Left cardiac atrium (tissue), 4 donors: ENCODE measurements around the gene ANKS1B. TPM values are rescaled to one million over a fixed set of nuclear protein-coding genes. Genes with fewer than 3 reads are reported as not detected.
A peak's percentile ranks its signal among the peaks of the same experiment; 100 is the strongest.

ENCODE experiments used
- ATAC-seq, 2 donors: fragments of 200-7000 bp; cut with Tn5 transposase; one replicate each; pipeline ENCODE4 v1.9.1; 2020; ENCODE audit warnings: mild to moderate bottlenecking in 2 of 2, moderate library complexity in 2 of 2
- DNase-seq: peaks from one replicate; pipeline ENCODE4 v3.0.0-alpha.2; 2020
- intact Hi-C, 2 donors: fragments of 100-400 bp; cut with DNase I; formaldehyde crosslinking; loops; one replicate each; pipeline versions ENCODE4 v1.14.1 to v1.15.1; 2022 to 2023
- total RNA-seq, 2 donors: library from RNA; stranded (reverse); fragmentation: NEBNext Ultra II Directional; extraction: Animal tissue kit (Norgen Biotek cat#: 25700); gene quantifications; one replicate each; pipeline ENCODE4 v1.2.1, GENCODE V29; 2021
- donor health status: DM: no; HTN: yes; CAD: no.
- donor health status: DM: no; HTN: yes; CAD: no; lungs with severe emphysema.
- donor health status: DM: yes; HTN: yes; CAD: no.
- donor health status: Dilated cardiomyopathy.

Gene ANKS1B
- total RNA-seq, 2 donors from 2014 or later: 3.1 TPM

DNA sequence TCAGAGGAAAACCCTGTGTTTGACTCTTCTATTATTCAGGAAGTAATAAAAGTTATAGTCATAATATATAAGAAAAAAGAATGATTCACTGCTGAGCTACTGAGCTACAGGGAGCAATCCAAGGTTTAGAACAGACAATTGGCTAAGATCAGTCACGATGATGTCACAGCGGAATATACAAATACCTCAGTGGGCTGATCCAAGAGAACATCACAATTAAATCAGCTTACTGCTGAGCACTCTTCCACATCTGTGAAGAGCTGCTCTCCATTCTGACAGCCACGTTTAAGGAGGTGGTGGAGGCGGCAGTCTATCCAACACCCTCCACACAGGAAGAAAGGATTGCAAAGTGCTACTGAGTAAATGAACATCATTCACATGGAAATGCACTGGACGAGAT, 1068.6 kb downstream of the ANKS1B start:
- DNase-seq: no peak
- ATAC-seq: no peak
- intact Hi-C loops: no loop called here

DNA sequence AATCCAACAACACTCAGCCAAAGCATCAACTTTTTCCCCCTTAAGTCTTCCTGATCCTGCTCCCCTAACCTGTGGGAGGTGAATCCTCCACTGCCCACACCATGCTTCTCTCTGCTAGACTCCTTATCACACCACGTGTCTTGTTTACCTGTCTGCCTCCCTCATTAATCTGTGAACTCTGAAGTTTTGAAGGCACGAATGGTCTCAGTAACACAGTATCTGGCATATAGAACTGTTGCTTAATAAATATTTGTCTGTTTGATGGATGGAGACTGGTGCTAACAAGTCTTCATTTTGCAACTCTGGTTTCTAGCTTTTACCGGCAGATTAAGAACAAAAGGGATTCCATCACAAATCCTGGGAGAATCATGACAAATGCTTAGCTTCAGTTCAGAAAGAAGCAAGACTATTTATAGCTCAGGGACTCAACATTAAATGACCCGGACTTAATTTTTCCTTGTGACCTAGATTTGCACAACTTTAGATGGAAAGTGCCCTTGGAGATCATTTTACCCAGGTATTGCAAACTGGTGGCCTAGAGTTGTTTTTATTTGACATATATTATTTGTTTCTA, 1072.2 kb downstream of the ANKS1B start:
- DNase-seq: no peak
- intact Hi-C loops: no loop called here
- peak in 1 of 2 donors; percentile 68 for ATAC-seq

DNA sequence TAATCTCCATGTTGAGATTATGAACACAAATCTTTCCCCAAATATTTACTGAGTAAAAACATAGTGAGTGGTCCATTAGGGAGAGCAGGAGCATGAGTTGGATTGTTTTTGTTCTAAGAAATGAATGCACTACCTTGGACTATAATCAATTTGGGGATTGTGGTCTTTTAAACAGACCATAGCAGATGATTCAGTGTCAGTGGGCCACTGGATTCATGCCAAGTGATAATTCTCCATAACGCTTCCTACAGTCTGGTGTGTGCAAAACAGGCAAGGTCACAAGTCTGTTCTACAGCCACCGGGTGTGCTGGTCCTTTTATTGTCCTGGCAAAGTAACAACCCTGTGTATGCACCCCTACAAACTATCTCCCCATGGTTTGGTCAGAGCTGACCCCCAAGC, 1073.3 kb downstream of the ANKS1B start:
- intact Hi-C loops: no loop called here
- no peak for DNase-seq
- ATAC-seq: no peak

DNA sequence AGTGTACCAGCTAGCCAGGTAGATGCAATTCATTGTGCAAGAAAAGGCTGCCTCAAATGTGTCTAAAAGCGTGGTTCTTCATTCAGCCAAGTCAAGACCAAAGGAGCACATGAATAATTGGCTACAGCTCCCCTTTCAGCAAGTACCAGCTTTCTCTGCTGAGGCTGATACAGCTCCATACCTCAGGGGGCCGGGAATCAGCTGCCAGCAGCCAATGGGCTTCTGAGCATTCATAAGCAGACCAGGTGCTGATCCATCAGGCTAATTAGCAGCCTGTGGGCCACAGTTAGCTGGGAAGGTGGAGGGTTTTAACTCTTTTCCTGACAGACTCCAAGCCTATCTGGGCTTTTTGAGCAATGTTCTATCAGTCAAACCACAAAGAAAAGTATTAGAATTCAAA, 1075.0 kb downstream of the ANKS1B start:
- DNase-seq (no peak), ATAC-seq (no peak)
- intact Hi-C loops: no loop called here

DNA sequence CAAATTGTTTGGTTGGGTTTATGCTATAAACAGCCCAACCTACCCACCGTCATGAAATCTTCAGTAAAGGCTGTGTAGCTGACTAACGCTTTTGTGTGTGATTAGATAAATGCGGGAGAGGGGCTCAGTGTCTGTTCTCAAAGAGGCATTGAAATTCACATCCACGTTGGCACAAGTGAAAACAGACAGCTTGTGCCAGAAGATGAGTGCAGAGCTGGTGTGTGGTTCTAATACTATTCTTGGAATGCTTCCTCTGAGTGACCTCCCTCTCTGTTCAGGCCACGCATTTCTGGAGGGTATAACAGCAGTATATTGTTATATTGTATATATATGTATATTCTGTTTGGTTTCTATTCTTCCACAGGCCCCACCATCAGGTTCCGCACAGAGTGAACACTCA, 1075.9 kb downstream of the ANKS1B start:
- ATAC-seq: no peak
- intact Hi-C loops: no loop called here

DNA sequence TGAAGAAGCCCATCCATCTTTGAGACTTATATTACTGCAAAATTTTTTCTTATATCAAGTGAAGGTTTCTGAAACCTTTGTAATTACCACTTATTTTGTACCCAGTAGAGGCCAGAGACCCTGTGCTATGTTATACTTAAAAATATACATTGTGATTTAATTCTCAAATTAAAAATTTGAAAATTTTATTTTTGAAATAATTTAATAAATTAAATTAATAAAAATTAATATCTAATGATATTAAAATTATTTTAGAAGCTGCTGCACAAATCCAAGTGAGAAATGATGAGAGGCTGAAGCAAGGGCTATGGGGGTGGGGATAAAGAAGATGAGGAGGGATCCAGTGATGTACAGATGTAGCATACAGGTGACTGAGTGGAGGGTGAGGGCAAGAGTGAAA, 1080.9 kb downstream of the ANKS1B start:
- DNase-seq: no peak
- ATAC-seq: no peak
- intact Hi-C loops: no loop called here

More for the DNA sequence above, 1075.9 kb downstream of the ANKS1B start:
- DNase-seq: no peak

DNA sequence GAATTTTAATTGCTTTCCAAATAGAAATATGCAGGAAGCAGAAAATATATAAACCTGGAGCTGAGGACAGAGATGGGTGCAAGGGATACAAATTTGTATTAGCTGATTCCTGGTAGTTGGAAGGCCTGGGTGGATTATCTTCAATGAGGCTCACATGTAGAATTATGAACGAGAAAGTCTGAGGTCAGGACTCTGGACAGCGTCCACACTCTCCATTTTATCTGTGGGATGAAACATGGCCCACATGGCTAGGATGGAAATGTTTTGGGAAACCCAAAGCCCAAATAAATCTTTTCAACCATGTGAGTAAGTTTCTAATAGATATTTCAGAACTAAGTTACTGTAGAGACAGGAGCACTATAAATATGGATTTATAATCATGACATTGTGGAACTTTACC, 1083.5 kb downstream of the ANKS1B start:
- intact Hi-C loops: no loop called here
- no peak for DNase-seq
- ATAC-seq: no peak

DNA sequence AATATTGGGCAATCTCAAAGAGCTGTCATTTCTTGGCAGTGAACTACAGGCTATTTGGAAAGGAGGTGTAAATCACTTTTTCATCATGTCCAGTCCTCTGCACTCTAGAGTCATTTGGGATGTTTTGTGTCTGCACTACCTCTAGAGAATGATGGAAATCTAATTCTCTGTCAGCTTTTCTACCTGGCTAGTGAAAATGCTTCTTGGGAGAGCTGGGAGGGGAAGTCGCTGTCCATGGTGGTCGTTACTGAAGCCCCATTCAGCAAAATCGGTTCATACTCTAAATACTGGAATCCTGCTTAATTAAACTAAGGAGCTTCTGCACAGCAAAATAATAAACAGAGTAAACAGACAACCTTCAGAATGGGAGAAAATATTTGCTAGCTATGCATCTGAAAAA, 1087.8 kb downstream of the ANKS1B start:
- ATAC-seq (no peak), DNase-seq (no peak)
- intact Hi-C loops: no loop called here

DNA sequence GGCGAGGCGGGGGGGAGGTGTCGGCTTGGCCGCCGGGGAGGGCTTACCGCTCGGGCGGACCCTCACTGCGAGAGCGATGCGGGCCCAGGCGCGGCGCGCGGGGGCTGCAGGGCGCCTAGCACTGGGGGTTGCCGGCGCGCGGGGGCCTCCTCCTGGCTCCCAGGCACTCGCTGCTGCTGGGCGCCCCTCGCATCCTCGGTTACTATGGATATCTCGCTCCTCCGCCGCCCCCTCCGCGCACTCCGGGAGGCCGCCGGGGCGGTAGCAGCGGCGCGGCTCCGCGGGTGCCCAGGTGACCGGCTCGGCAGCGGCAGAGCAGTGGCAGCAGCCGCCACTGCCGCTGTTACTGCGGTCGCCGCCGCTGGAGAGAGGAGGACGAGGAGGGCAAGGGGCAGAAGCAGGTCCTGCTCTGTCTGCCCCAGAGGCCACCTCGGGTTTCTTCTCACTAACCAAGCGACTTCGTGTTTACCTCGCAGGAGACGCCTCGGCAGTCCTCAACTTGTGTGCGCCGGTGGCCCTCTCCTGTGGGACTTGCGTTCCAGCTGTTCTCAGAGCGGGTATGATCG, 1089.6 kb downstream of the ANKS1B start:
- DNase-seq: no peak

DNA sequence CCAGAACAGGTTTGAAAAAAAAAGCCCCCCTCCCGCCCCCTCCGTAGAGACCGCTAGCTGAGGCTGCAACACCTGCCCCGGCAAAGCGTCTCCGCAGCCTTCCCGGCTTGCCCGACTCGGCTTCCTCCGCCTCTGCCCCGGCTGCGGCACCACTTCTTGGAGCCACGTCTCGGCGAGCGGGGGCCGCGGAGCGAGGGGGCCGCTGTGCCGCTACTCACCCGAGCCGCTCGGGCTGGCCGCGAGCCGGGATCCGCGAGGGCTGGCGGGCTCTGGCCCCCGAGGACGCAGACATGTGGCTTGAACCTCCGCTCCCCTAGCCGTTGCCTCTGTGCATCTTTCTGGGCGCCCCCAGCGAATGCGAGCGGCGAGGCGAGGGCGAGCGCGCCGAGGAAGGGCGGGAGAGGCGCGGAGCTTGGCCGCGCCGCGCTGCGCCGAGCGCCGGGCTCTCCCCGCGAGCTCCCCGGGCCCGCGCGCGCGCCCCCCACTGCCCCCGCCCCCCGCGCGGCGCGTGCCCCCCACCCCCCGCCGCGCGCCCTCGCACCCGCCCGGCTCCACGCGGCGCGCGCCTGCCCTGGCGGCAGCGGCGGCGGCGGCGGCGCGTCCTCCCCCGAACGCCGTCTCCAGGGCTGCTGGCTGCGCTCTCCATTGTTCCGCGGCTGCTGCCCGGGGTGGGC, 1090.2 kb downstream of the ANKS1B start:
- ATAC-seq: peak in 1 of 2 donors; percentile 27
- intact Hi-C loops: no loop called here
- no peak for DNase-seq

More for the DNA sequence above, 1089.6 kb downstream of the ANKS1B start:
- peak in 1 of 2 donors; percentile 11 for ATAC-seq
- intact Hi-C loops: no loop called here

DNA sequence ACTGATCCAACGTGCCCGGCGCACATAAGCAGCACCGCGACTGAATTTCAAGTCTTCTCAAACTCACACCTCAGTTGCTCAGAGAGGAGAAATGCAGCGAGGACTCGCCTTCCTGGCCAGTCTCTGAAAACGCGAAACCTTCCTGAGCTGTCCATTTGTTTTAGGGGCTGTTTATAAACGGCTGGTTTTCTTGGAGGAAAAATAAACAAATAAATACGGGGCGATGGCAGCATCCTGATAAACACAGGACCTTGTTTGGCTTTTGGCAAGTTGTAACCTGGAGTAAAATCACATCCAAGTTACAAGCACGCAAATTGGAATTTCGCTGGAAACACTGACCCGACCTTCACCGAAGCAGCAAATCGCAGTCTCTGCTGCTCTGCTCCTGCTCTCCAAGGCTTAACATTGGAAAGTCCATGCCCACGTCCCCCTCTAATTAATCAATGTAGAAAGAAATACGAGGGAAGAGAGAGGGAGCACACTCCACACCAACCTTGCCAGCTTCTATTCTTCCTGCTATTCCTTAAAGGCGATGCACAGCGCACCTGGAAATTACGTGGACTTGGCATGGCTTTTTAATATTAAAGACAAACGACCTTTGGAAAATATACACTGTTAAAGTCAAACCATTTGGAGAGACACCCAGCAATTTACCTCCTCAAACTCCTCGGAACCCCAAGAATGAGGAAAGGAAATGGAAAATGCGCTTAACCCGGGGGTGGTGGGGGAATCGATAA, 1090.9 kb downstream of the ANKS1B start:
- ATAC-seq (no peak), DNase-seq (no peak)
- intact Hi-C loops: no loop called here

DNA sequence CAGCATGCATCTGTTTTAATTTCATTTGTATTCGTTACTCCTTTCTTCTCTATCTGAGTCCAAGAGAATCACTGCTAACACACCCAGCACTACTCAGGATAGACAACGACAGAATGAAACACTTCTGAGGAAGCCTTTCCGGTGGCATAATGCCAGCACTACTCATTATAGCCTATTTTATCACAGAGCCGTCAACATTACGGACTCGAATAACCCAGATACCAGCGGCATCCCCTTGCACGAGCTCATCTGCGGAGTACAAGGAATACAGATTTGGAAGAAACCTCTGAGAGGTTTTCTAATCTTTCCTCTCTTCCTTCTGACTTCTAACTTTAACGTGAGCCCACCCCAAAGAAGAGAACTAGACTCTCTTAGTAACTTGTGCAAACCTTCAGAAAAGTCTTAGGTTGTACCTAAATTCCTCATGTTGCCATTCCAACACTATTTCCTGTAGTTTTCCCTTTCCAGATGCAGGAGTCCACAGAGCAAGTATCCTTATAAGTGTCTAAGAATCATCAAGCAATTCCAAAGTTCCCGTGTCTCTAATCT, 1091.5 kb downstream of the ANKS1B start:
- intact Hi-C loops: no loop called here
- DNase-seq (no peak), ATAC-seq (no peak)

DNA sequence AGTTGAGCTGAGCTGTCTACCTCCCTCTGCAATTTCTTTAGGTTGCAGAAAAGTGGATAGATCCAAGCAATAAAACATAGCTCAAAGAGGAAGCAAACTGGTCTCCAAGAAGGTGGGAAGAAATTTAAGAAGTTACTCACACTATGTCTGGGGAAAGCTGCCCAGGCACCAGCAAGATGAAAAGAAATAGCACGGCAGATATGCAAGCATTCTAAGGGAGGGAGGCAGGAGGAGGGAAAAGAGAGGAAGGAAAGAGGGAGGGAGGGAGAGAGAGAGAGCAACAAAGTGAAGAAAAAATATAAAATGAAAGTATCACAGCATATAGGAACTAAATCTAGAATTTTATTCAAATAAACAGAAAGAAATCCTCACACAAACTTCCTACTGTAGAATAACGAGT, 1099.0 kb downstream of the ANKS1B start:
- DNase-seq (no peak), ATAC-seq (no peak)
- intact Hi-C loops: no loop called here

DNA sequence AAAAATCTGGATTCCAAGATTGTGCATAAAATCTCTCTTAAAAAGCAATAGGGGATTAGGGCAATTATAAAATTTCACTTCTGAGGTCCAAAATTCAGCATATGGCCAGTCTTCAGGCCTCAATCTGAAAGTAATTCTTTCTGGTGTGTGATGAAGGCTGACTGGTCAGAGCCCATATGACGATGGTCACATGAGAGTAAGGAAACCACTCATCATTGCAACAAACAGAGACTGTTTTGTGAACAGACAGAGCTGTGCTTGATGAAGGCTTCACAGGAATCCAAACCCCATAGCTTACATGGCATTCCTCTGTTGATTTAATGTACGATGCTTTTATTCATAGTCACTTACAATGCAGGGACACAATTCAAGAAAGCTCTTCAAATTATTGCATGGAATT, 1101.5 kb downstream of the ANKS1B start:
- no peak for ATAC-seq
- intact Hi-C loops: no loop called here

DNA sequence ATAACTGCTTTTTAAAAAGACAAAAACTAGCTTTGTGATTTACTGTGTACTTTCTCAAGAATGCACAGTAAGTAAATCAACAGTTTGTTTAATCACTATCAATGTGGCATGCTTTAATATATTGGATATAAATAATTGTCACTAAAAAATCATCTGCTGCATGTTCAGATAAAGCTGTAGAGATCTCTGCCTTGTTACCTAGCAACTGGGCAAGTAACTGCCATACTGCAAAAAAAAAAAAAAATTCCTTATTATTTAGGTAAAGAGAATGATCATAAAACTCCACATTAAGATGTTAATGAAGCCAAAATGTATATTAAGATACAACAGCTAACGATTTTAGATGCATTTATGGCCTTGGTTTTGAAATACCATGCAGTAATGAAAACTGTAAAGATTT, 1102.2 kb downstream of the ANKS1B start:
- no peak for ATAC-seq

More for the DNA sequence above, 1101.5 kb downstream of the ANKS1B start:
- no peak for DNase-seq

DNA sequence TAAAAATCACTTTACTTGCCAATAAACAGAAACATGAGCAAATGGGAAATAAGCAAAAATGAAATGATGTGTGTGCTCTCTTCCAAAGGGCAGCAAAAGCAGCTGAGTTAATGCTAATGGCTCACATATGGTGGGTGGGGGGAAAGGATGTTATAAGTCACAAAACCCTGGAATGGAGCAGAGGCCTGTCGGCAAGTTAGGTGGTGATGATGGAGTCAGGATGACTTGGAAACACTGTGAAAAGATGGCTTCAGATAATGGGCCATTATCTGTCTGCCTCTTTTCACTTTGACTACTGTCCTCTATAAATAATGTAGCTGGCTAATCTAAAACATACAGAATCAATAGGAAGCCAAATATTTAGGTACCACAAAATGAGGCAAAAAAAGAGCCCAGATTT, 1111.0 kb downstream of the ANKS1B start:
- intact Hi-C loops: no loop called here
- DNase-seq: no peak
- ATAC-seq: no peak

More for the DNA sequence above, 1102.2 kb downstream of the ANKS1B start:
- intact Hi-C loops: no loop called here
- no peak for DNase-seq

DNA sequence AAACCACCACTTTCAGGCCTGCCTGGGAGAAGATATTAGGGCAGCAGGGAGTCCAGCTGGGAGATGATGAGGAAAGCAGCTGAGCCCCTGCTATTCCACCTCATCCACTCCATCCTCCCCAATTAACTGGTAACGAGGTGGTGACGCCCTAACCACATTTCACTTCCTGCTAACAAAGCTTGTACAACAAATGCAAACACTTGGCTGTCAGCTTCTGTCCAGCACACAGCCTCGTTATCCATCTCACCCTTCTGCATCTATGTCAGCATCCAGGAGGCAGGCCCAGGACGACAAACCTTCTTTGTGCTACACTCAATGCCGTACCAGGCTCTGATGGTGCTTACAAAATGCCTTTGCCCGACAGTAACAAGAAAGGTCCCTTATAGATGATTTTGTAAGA, 1114.2 kb downstream of the ANKS1B start:
- intact Hi-C loops: no loop called here
- DNase-seq: no peak
- no peak for ATAC-seq

DNA sequence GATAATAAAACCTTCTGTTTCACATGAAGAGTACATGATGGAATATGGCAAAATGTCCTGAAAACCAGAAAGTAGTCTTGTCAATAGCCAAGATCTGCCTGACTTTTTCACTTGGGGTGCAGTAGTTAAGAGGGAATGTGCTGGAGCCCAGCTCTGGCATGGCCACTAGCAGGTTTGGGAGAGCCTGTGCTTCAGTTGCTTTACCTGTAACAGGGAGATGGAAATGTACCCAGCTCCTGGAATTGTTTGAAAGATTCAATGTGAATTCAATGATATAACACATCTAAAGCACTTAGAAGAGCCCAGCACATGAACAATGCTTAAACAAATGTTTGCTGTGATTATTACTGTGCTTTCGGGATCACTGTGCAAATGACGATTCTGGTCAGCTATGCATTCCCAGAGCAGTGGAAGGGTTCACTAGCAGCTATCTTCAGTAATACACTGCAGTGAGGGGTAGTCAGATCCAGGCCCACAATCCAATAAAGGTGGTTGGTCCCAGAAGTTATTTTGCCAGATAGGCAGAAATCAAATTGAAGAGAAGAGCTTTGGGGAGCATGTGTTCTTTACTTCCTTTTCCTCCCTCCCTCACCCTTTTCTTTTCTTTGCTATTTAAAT, 1114.7 kb downstream of the ANKS1B start:
- intact Hi-C loops: no loop called here

DNA sequence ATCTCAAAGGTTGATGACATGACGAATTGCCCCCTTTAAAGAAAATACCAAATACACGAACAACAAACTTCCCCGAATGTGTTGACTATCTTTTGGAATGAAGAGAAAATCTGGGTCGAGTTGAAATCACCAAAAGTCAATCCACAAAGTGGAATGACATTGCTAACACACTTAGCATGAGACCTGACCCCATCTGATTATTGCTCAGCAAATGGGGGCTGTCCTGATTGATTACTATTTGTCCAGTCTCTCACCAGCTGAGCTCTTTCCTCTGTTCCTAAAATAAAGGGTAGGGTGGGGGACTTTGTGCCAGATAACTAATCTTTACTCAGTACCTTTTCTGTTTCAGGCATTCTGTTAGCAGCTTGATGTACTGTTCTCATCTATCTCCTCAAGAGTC, 1116.2 kb downstream of the ANKS1B start:
- ATAC-seq (no peak), DNase-seq (no peak)
- intact Hi-C loops: no loop called here

More for the DNA sequence above, 1114.7 kb downstream of the ANKS1B start:
- ATAC-seq: no peak
- DNase-seq: no peak

DNA sequence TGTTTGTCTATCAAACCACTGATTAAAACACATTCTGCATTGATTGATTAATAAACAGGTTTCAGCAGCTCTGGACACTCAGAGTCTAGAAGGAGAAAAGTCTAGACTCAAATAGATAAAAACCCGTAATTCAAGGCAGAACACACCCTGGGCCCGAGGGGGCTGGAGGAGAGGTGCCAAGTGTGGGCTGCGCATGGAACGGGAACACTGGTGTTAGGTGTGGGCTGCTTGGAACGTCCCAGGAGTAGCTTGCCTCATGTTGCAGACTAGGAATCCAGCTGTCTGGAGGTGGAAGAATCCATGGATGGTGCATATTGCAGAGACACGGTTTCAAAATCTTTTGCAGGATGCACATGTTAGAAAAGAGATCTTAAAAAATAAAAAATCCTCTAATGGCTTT, 1116.7 kb downstream of the ANKS1B start:
- intact Hi-C loops: no loop called here
- DNase-seq (no peak), ATAC-seq (no peak)
